HG03135 (cell line): Measurements from ENCODE around the gene UCP2.

Source experiments
- ATAC-seq: cut with Tn5 transposase; IDR thresholded peaks from one replicate; pipeline ENCODE4 v1.9.1; 2021; ENCODE audit warnings: mild to moderate bottlenecking, moderate library complexity; ENCODE audit not compliant: unreplicated experiment

The UCP2 gene

DNA sequence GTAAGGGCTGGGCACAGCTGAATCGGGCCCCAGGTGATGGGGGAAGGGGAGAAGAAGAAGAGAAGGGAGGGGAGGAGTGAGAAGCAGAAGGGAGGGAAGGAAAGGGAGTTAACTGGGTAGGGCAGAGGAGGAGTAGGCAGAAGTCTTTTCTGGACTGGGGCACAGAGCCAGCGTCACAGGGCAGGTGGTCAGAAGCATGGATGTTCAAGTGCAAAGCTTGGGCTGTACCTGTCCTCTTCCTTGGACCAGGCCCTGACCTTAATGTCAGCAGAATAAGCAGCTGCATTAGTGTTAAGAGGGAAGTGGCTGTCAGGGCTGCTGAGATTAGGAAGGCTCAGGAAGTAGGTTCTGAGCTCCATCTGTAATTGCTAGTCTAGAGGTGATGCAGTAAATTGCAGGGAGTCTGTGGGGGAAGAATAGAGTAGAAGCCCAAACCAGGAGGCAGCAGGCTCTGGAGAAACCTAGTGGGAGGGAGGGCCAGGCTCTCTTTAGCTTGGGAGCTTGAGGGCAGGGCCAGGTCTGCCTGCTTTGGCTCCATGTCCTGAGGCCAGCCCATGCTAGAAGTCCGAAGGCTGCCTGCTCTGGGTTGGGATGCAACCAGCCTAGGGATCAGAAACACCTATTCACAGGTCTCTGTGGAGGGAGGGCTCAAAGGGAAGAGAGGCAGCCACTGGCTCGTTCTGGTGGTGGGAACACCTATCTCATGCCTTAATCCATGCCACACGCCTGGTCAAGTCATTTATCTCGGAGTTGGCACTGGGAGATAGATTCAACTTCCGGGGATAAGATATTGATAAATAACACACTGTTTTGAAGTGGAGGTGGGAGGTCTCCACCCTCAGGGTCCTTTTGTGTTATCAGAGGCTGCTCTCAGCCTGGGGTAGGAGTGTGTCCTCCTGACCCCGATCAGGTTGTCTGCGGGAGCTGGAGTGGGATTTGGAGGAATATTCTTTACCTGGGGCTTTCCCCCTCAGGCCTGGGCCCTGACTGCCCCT lies 28.0 kb upstream of the UCP2 start:
- no peak for ATAC-seq

DNA sequence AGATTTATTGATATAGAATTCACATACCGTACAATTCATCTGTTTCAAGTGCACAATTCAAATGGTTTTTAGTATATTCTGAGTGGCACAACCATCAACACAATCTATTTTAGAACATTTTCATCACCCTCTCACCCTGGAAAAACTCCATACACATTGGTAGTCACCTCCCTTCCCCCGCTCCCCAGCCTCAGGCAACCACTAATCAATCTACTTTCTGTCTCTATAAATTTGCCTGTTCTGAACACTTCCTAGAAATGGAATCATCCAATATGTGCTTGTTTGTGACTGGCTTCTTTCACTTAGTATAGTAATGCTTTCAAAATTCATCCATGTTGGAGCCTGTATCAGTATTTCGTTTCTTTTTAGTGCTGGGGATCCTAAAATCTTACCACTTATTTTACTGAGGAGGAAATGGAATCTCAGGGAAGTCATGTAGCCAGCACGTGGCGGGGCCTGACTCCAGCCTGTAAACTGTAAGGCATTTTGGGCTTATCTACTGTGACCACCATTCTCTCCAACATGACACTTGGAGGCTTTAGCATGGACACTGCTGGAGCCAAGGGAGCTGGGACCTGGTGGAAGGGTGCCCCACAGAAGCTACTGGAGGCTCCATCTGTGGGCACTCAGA lies 27.1 kb upstream of the UCP2 start:
- no peak for ATAC-seq

DNA sequence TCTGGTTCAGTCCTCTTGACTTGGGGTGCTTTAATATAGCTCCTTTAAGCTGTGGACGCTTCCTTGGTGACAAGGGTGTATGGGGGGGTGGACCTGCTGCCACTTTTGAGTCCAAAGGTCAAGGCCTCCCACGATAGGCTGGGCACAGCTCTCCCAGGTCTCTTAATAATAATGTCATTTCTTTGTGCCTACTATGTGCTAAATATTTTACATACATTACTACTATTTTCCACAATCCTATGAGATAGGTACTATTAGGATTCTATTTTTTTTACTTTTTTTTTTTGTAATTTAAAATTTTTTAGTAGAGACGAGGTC lies 26.5 kb upstream of the UCP2 start:
- no peak for ATAC-seq

DNA sequence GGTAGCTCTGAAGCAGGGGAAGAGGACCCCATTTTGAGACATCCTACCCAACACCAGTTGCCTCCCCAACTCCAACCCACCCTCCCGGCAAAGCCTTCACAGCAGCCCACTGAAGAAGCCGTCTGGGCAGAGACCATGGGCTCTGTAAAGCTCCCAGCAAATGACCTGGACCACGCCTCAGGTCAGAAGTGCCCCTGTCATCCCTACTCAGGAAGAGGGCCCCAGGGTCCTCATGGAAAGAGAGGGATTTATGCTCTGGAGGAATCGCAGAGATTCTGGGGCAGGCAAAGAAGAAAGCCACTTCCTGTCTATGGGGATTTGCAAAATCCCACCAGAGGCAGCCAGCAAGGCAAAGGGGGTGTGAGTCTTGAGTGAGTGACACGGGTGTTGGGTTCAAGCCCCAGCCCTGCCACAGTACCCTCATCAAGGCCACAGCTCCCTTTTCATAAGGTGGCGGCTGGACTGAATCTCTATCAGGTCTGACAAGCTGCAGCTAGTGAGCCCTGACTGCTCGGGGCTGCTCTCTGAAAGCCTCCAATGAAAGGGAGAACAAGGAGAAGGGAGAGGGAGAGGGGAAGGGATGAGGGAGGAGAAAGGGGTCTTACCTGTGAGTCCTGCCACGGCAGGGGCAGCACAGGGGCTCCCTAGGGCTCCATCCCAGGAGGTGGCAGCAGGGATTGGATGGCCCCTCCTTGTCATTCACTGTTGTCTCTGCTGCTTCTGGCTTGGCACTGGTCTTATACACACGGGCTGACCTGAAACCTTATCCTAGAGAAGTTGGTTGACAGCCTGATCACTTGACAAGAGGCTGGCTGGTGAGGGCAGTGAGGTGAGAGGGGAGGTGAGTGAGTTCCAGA lies 26.0 kb upstream of the UCP2 start, which contains the start of gene UCP3:
UCP3 (minus strand) TSS at position 713 of the 857 bp plus-strand sequence. CDS start 2,043 bp downstream, outside the sequence.
- no peak for ATAC-seq

DNA sequence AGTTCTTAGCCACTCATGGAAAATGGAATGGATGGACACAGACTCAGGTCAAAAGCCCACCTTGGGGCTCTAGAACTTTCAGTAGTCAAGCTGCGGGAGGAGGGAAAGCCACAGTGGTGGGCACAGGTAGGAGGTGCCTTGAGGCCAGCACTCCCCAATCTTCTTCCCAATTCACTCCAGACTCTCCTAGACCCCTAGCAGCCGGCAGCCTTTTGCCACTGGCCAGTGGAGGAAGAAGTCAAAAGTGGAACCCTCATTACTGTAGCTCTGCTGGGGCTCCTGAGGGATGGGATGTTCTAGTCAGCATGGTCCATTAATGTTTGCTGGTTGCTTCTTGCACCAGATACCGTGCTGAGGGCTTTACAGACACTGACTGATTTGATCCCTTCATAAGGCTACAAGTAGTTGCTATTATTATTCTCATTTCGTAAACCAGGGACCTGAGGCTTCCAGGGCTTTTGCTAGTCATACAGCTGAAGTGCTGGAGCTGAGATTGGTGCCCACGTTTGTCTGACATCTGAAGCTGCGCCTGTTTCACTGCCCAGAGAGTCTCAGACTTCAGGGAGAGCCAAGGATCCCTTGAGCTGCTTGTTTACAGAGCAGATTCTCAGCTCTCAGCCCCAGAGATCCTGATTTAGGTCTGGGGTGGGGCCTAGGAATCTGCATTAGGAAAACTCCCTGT lies 25.2 kb upstream of the UCP2 start:
- ATAC-seq: no peak

DNA sequence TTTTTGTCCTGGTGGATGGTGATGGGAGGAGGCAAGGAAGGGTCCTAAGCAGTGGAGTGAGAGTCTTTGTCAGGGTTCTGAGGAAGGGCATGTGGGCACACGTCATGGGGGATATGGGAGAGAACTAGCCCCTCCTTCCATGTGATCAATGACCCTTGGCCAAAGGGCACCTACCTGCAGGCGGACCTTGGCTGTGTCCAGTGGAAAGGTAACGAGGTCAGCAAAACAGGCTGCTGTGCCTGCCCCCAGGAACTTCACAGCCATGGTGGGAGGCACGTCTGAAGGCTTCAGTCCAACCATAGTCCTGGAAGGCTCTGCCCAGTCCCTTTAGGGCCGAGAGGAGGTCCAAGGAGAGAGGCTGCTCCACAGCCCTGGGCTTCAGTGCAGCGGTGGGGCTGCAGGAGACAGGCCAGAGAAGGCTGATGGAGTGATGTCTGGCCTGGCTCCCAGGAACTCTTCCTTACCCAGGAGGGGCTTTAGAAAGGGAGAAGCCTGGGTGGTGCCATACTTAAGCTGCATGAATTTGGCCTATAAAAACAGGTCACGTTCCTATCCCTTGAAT lies 24.2 kb upstream of the UCP2 start:
- no peak for ATAC-seq

DNA sequence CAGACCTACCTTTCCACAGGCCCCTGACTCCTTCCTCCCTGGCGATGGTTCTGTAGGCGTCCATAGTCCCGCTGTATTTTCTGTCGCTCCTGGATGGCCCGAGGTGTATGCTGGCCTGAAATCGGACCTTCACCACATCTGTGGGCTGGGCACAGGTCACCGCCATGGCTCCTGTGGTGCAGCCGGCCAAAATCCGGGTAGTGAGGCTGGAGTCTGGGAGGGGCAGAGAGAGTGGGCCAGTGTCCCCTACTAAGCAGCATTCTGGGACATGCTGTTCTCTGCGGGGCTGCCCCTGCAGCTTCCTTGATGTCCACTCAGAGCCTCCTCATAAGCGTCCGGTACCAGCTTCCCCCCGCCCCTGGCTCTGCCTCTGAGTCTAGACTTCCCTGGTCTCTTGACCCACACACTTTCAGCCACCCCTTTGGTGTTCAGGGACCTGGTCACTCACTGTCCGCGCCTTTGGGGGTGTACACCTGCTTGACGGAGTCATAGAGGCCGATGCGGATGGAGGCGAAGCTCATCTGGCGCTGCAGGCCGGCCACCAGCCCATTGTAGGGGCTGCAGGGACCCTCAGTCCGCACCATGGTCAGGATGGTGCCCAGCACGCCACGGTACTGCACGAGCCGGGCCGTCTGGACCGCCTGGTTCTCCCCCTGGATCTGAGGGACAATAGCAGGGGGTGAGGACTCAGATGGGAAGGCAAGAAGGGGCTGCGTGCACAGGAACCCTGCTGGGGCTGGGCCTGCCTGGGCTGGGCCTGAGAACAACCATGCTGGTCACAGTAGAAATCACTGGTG lies 23.3 kb upstream of the UCP2 start:
- ATAC-seq: no peak

DNA sequence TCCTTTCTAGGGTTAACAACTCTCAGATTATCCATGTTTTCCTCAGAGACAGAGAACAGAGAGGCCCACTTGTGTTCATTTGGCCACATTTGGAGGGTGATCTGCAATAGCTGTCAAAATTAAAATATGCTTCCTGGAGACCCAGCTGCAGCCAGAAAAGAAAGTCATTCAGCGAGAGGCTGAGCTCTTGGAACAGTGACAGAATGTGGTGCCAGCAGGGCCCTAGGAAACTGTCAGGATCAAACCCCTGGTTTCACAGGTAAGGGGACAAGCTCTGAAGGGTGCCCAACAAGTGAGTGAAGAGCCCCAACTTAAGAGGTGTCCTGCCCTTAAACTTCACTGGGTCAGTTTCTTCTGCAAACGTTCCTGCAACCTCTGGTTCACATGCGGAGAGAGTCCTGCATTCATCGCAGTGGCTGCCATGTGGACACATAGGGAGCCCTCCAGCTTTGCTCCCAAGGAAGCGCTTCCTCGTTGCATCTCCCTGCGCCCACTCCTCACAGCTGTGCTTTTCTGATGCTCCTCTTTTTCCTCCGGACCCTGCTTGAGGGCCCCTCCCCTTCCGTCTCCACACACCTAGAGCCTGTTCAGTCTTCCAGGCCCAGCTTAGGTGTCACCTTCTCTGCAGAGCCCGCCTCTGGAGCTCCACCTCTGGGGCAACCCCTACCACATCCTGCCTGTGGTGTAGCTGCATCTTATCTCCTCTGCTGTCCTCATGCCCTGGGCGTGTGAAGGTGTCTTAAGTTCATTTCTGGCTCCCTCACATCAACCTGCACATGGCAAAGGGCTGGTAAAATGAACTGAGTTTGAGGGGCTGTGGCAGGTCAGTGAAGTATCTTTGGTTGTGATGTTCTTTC lies 22.3 kb upstream of the UCP2 start:
- ATAC-seq: no peak

DNA sequence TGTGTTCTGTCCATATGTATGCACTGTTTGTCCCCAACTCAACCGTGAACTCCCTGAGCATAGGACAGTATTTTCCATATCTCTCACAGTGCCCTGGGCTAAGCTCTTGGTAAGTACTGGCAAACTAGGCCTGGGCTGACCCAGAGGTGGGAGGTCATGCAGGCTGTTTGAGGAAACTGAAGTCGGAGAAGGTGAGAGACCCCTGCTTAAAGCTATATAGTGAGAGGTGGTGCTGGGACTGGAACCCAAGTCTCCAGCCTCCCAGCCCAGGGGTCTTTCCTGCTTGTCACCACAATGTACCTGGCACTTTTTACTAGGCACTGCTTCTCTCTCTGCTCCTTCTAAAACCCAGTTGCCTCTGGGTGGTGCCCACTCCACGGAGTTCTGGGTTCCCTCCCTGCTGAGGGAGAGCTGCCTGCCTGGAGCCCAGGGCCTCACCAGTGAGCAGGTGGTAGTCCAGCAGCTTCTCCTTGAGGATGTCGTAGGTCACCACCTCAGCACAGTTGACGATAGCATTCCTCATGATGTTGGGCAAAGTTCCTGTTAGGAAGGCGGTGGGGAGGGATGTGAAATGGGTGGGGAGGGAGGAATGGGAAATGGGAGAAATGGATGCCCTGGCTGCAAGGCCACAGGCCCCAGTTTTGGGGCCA lies 21.5 kb upstream of the UCP2 start:
- no peak for ATAC-seq

DNA sequence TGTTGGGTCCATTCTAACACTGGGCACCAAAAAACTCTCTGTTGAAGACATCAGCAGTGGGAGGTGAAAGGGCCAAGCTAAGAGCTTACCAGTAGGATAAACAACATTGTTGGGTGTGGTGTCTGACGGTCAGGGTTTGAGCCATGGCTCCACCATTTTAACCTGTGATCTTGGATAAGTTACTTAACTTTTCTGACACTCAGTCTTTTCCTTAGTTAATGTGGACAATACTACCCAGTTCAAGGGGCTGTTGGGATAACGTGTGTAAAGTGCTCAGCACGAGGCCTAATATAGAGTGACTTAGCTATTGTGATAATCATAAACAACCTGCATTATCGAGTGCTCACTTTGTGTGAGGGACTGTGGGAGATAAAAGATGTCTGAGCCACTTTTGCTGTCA lies 20.2 kb upstream of the UCP2 start:
- ATAC-seq: no peak

DNA sequence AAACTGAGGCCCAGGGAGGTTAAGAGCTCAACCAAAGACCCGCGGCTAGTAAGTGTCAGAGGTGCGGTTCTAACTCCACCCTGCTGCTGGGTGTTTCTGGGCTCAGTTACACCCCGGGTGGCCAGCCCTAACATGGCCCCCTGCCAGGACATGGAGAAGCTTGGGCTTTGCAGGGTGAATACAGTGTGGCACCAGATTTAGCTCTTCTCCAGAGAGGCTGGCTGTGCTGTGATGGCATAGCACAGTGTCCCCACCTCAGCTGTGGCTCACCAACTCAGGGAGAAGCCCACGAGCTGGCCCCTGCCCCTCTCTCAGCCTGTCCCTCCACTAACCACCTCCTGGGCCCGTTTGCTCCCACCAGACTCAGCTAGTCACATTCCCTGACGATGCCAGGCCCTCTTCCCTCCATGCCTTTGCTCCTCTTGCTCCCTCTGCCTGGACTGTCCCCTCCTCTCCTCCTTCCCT lies 19.2 kb upstream of the UCP2 start:
- no peak for ATAC-seq

DNA sequence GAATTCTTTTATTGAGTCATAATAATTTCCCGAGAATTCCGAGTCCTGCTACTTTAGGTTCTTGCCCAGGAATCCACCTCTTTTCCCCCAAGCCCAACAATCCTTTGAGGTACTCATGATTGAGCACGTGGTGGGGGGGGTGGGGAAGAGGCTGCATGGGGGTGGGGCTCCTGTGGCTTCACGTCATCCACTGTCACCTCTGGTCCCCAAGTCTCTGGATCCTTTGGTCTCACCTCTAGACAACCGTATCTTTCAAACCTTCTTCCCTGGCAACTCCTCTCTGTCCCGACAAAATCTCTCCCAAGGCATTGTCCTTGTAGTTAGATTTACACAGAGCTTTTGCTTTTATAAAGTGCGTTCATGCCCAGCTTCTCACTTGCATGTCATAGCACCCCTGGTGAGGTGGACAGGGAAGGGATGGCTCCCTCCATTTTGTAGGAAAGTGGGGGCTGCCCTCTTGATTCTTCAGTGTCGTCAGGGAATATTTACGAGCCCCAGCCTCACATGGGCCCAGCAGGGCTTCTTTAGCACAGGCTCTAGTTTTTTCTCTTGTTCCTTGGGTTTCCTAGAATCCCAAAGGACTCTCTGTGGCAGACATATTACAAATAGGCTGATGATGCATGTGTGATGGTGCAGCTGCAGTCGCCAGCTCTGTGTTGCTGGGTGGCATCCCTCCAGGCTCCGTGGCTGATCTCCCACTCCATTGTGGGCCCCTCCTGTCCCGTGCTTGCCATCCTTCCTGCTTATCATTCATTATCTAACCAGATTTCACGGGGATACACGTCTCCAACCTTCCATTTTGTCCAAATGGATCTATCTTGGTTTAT lies 17.9 kb upstream of the UCP2 start:
- ATAC-seq: no peak

DNA sequence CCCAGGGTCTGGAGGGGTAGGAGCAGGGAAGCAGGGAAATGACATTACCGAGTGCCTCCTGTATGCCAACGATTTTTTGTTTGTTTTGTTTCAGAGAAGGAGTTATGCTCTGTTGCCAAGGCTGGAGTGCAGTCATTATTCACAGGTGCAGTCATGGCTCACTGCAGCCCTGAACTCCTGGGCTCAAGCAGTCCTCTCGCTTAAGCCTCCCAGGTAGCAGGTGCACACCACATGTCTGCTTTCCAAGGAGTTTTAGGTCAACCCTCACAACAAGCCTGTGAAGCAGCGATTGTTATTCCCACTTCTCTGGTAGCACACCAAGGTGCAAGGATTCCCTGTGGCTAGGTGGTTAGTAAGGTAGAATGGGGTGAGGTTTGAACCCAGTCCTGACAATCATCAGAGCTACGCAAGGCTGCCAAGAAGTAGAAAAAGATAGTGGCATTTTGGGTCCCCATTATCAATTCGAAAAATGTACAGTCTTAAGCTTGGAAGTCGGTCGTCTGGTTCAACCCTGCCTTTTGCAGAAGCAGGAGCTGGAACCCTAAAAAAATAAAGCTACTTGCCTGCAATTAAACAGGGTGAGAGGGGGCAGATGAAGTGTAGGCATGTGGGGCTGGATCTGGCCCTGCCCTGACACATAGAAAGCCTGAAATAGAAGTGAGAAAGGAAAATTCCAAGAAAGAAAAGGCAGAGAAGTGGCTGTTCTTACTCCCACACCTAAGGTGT lies 17.1 kb upstream of the UCP2 start:
- no peak for ATAC-seq

DNA sequence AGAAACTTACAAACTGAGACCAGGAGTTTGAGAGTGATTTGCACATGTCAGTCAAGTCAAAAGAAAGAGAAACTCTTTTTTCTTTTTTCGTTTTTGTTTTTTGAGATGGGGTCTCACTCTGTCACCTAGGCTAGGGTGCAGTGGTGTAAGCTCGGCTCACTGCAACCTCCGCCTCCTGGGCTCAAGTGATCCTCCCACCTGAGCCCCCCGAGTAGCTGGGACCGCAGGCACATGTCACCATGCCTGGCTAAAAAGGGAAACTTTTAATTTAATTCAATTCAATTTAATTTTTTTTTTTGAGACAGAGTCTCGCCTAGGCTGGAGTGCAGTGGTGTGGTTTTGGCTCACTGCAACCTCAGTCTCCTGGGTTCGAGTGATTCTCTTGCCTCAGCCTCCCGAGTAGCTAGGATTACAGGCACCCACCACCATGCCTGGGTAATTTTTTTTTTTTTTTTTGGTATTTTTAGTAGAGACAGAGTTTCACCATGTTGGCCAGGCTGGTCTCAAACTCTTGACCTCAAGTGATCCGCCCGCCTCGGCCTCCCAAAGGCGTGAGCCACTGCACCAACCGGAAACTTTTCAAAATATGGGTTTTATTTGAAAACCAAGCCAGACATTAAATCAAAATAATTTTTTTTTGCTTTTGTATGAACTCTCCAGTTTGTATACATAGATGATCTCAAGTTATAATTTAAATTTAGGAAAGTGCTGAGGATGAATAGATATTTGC lies 16.4 kb upstream of the UCP2 start:
- no peak for ATAC-seq

DNA sequence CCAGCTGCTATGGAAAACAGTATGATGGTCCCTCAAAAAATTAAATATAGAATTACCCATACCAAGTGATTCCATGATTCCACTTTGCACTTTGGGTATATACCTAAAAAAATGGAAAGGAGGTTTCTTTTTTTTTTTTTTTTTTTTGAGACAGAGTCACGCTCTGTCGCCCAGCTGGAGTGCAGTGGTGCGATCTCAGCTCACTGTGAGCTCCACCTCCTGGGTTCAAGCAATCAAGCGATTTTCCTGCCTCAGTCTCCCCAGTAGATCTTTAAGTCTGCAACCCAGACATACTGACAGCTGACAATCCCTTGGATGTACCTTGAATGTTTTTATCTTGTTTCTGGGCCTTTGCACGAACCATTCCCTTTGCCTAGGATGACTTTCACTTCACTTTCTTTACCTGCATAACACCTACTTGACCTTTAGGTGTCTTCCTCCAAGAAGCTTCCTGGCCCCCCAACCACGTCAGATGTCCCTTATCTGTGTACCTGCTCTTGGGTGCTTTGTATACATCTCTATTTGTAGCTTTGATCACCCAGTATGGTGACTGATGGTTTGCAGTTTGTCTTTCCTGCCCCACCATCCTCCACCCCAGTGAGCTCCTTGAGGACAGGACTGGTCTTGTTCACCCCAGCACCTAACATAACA lies 14.6 kb upstream of the UCP2 start:
- ATAC-seq: no peak
